Endothelial cell of umbilical vein (primary cell): ENCODE results near the gene TAF13. TPM values are rescaled to one million over a fixed set of nuclear protein-coding genes. Genes with fewer than 3 reads are reported as not detected.

Source experiments
- BruUV-seq: library from RNA; stranded (reverse); fragments of 400-500 nt; replicated peaks from 2 replicates; lab custom pipeline; 2021; lab: Mats Ljungman, UMichigan
- CTCF ChIA-PET: fragments of 300-600, 350-600 bp; sonication (Branson Sonifier 250); formaldehyde crosslinking; loops from one replicate; lab custom pipeline; 2021; ENCODE audit warnings: antibody characterized with exemption, inconsistent platforms; lab: Charles Lee
- POLR2A ChIA-PET: fragments of 300-600, 350-600 bp; sonication (Branson Sonifier 250); formaldehyde crosslinking; loops from one replicate; lab custom pipeline; 2021; ENCODE audit warnings: antibody characterized with exemption, inconsistent platforms; lab: Charles Lee
- DNase-seq: peaks from one replicate; pipeline ENCODE4 v3.0.0-alpha.2; 2011; ENCODE audit warnings: low read depth, low spot score
- FAIRE-seq: peaks from 2 replicates; lab custom pipeline; 2011; peaks lifted over from hg19 to GRCh38; lab: Jason Lieb, UNC
- H2AFZ ChIP-seq: 2 replicates; pipeline ENCODE4 v1.6.0; 2012; ENCODE audit warnings: low read depth, low read length, control low read depth, inconsistent platforms
- H3K27ac ChIP-seq: 2 replicates; pipeline ENCODE4 v1.5.1; 2011; ENCODE audit warnings: low read depth, mild to moderate bottlenecking, control low read depth, low read length, moderate library complexity; ENCODE audit not compliant: insufficient read depth
- H3K27me3 ChIP-seq, 2 experiments: 2 replicates each; pipeline versions ENCODE4 v1.6.0 to v1.6.1; 2011; ENCODE audit warnings: low read length in 2 of 2, mixed read lengths in 1 of 2; ENCODE audit not compliant: control insufficient read depth in 2 of 2, insufficient read depth in 2 of 2
- H3K36me3 ChIP-seq, 2 experiments: 2 replicates in 1 of 2; 3 replicates in 1 of 2; pipeline ENCODE4 v1.5.1; 2011; ENCODE audit warnings: low read length in 2 of 2, mild to moderate bottlenecking in 1 of 2, moderate library complexity in 1 of 2; ENCODE audit not compliant: control insufficient read depth in 2 of 2, insufficient read depth in 2 of 2; ENCODE audit errors: extremely low read depth in 1 of 2
- H3K4me1 ChIP-seq: 3 replicates; pipeline ENCODE4 v1.5.1; 2011; ENCODE audit warnings: mild to moderate bottlenecking, low read length; ENCODE audit not compliant: control insufficient read depth, insufficient read depth; ENCODE audit errors: extremely low read depth
- H3K4me2 ChIP-seq: 2 replicates; pipeline ENCODE4 v1.6.1; 2011; ENCODE audit warnings: low read length, control low read depth, mixed read lengths; ENCODE audit not compliant: insufficient read depth
- H3K4me3 ChIP-seq, 3 experiments: fragments of 200-600 bp in 1 of 3; sonication (generic), shearing (Covaris generic) in 1 of 3; replicated peaks in 1 of 3; 2 replicates each; pipeline ENCODE4 v1.5.1; 2011 to 2016; ENCODE audit warnings: control low read depth in 3 of 3, low read length in 3 of 3, mild to moderate bottlenecking in 2 of 3, inconsistent platforms in 1 of 3, low read depth in 1 of 3, moderate library complexity in 1 of 3; ENCODE audit not compliant: insufficient read depth in 1 of 3
- H3K79me2 ChIP-seq: 2 replicates; pipeline ENCODE4 v1.6.0; 2012; ENCODE audit warnings: low read length, inconsistent platforms; ENCODE audit not compliant: control insufficient read depth, insufficient read depth
- H3K9ac ChIP-seq: replicated peaks from 2 replicates; pipeline ENCODE3; 2011; ENCODE audit warnings: low read length, control low read depth; ENCODE audit not compliant: insufficient read depth; ENCODE audit errors: extremely low read depth
- H3K9me1 ChIP-seq: replicated peaks from 3 replicates; pipeline ENCODE4 v1.6.0; 2011; ENCODE audit warnings: mild to moderate bottlenecking, low read length; ENCODE audit not compliant: control insufficient read depth, insufficient read depth; ENCODE audit errors: extremely low read depth
- H3K9me3 ChIP-seq: replicated peaks from 2 replicates; pipeline ENCODE4 v1.5.1; 2012; ENCODE audit warnings: low read length, inconsistent platforms; ENCODE audit not compliant: control insufficient read depth, insufficient read depth
- H4K20me1 ChIP-seq: replicated peaks from 2 replicates; pipeline ENCODE3; 2011; ENCODE audit warnings: mild to moderate bottlenecking, low read length; ENCODE audit not compliant: control insufficient read depth, insufficient read depth; ENCODE audit errors: extremely low read depth
- CTCF ChIP-seq, 2 donors: IDR thresholded peaks; 1 replicate in 1 of 2; 2 replicates in 1 of 2; pipeline ENCODE4 v1.5.1; 2011; ENCODE audit warnings: low read length in 2 of 2, mild to moderate bottlenecking in 2 of 2, moderate library complexity in 2 of 2, control low read depth in 1 of 2, inconsistent platforms in 1 of 2, low read depth in 1 of 2; ENCODE audit not compliant: insufficient read depth in 1 of 2; ENCODE audit errors: extremely low read depth in 1 of 2
- FOS ChIP-seq: IDR thresholded peaks from 2 replicates; pipeline ENCODE4 v1.6.1; 2011; ENCODE audit warnings: mild to moderate bottlenecking, low read length, moderate library complexity, borderline replicate concordance; ENCODE audit not compliant: insufficient read depth
- GATA2 ChIP-seq: IDR thresholded peaks from 2 replicates; pipeline ENCODE4 v1.7.0; 2011; ENCODE audit warnings: low read depth, mild to moderate bottlenecking, moderate library complexity, mixed read lengths, low read length; ENCODE audit not compliant: insufficient read length, insufficient read depth
- JUN ChIP-seq: IDR thresholded peaks from 2 replicates; pipeline ENCODE4 v1.6.1; 2011; ENCODE audit warnings: borderline replicate concordance, low read depth; ENCODE audit not compliant: insufficient read length, insufficient read depth
- MAX ChIP-seq: IDR thresholded peaks from 2 replicates; pipeline ENCODE4 v1.6.1; 2011; ENCODE audit not compliant: insufficient read depth, insufficient read length
- MYC ChIP-seq: IDR thresholded peaks from one replicate; pipeline ENCODE4 v1.6.1; 2011; ENCODE audit warnings: mild to moderate bottlenecking, low read depth, low read length
- POLR2A ChIP-seq: IDR thresholded peaks from 2 replicates; pipeline ENCODE4 v1.6.1; 2012; ENCODE audit warnings: low read depth, mild to moderate bottlenecking, control low read depth, low read length
- POLR2AphosphoS5 ChIP-seq: IDR thresholded peaks from 2 replicates; pipeline ENCODE4 v1.6.1; 2012; ENCODE audit warnings: low read depth, mild to moderate bottlenecking, control low read depth, low read length, moderate library complexity; ENCODE audit not compliant: insufficient read depth
- dilution Hi-C: fragments of 300-500 bp; cut with MboI; formaldehyde crosslinking; loops from one replicate; pipeline ENCODE4 v1.15.0; 2019; ENCODE audit warnings: low sequenced_read_pairs; ENCODE audit not compliant: extremely low pct_ligation_motif_present
- intact Hi-C: fragments of 100-400 bp; cut with micrococcal nuclease; formaldehyde crosslinking; loops from one replicate; pipeline ENCODE4 v1.10.0; 2022
- polyA plus RNA-seq, 4 experiments: library from polyadenylated mRNA; depleted of rRNA in 3 of 4; stranded (reverse) in 3 of 4; unstranded in 1 of 4; fragments of >200 nt; gene quantifications; 2 replicates each; pipeline versions ENCODE4 v1.2.1 to v1.2.3, GENCODE V29; 2011 to 2012; ENCODE audit warnings: missing spikeins in 1 of 4
- total RNA-seq: library from RNA; stranded (reverse); gene quantifications from 2 replicates; pipeline ENCODE4 v1.2.3, GENCODE V29; 2021

TAF13 gene
- total and polyA plus RNA-seq, 2 donors (not counting 3 experiments of a cell fraction or from before 2014, with no cell fraction given): 14.8 to 42.3 TPM

- Histone ChIP-seq H3K9me1 (no peaks in the 10 kb centered on the region), H3K4me1 (peaks cover 3% of the 10 kb centered on the region), H3K9me3 (no peaks in the 10 kb centered on the region), H3K27me3 (no peaks in the 10 kb centered on the region), H2AFZ (no peak overlapping the region), H3K4me3 (no peak overlapping the region), H3K4me2 (no peak overlapping the region), H3K27ac (no peak overlapping the region), H3K79me2 (no peaks in the 10 kb centered on the region), H3K36me3 (no peaks in the 10 kb centered on the region), H4K20me1 (no peaks in the 10 kb centered on the region), H3K9ac (no peak overlapping the region)
- ChIA-PET CTCF (interaction anchor here (1.1 to 1.4 kb wide), 2 partner anchors 19 to 29 kb away, joined by 3 to 4 read pairs; no protein-coding TSS in a partner anchor), POLR2A (interaction anchor here (0.7 kb wide), 1 partner anchor 22 kb away, joined by 7 read pairs; no protein-coding TSS in a partner anchor)
- dilution Hi-C loops: no loop called here
- TF ChIP-seq CTCF (IDR thresholded peaks at IDR 0.05; ENCODE audit: extremely low read depth in 1 of 2, insufficient read depth in 1 of 2, low read depth in 1 of 2, low read length in 2 of 2) (no peak), POLR2AphosphoS5 (no peak), MAX (no peak), GATA2 (no peak), POLR2A (no peak), JUN (no peak), MYC (no peak), FOS (no peak)
- DNase-seq (no peak), FAIRE-seq (no peak)
- no TSS peak for BruUV-seq
- intact Hi-C loops: no loop called here
Measured at GRCh38 chr1:109046671-109047070, 29.1 kb downstream of the TAF13 start.
